Fibroblast of gingiva (primary cell): ENCODE data around the gene TMEM38B.
"Not testable (repeated sequence)": the region's sequence is repeated elsewhere in the genome, so short reads cannot be mapped to it uniquely, and the experiment has no call there.

Experiments used
- DNase-seq: peaks from one replicate; pipeline ENCODE4 v3.0.0-alpha.2; 2011; ENCODE audit warnings: low read depth

TMEM38B gene

DNA sequence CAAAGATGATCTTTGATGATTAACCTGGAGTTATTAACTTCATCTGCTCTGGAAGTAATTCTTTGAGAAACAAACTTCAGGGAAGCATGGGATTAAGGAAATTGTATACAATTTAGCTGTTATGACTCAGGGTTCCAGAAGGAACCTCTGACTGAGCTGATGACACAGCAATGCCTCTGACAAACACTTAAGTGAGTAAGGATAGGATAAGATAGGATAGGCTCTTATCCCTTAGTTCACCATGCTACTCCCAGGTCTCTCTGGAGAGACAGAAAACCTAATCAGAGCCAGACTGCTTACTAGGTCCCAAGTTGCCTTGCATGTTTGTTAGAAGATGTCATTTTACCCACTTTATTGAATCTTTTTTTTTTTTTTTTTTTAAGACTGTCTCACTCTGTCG is 12.6 kb upstream of the TMEM38B start:
- no peak for DNase-seq

DNA sequence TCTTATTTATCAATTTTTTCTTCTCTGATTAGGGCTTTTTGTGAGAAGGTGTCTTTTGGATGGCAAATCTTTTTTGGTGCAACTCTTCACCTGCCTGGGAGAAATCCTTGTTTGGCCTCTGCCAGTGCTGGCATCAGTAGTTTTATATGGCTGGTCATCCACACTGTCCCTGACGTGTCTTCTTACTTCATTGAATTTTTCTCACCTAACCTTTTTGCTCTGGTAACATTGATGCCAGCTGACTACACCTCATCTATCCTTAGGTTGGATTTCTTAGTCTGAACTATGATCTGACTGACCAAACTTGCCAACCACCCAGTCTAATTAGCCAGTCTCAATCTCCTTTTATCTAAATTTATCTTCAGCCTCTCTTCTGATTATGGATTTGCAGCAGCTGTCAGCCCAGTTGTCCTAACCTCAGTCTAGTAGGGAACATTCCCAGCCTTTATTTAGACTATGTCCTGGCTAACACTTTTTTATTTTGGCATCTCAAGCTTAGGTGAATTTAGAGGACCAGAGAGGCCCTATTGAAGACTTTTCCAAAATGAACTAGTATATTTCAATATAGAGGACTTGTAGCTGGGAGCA is 10.6 kb upstream of the TMEM38B start:
- DNase-seq, result no peak

DNA sequence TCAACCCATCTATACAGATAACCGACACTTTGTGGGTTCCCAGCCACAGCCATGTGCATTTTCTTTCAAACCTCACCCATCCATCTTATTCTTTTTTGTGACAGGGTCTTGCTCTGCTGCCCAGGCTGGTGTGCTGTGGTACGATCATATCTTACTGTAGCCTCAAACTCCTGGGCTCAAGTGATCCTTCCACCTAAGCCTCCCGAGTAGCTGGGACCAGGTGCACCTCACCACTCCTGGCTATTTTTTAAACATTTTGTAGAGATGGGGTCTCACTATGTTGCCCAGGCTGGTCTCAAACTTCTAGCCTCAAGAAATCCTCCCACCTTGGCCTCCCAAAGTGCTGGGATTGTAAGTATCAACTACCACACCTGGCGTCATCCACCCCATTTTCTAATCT is 7.4 kb upstream of the TMEM38B start:
- no peak for DNase-seq

DNA sequence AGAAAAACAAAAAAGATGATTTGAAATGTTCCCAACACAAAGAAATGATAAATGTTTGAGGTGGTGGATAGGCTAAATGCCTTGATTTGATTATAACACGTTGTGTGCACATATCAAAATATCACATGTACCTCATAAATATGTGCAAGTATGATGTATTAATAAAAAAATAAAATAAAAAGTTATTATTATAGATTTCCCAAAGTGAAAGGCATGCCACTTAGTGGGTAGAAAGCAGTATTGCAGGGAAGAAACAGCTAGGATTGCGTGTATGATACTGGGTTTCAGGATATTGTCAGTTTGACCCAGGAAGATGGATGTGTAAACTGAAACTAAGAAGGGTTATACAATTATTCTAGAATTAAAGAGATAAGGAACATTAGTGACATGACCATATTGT is 3.6 kb upstream of the TMEM38B start:
- peak; percentile 7 for DNase-seq

DNA sequence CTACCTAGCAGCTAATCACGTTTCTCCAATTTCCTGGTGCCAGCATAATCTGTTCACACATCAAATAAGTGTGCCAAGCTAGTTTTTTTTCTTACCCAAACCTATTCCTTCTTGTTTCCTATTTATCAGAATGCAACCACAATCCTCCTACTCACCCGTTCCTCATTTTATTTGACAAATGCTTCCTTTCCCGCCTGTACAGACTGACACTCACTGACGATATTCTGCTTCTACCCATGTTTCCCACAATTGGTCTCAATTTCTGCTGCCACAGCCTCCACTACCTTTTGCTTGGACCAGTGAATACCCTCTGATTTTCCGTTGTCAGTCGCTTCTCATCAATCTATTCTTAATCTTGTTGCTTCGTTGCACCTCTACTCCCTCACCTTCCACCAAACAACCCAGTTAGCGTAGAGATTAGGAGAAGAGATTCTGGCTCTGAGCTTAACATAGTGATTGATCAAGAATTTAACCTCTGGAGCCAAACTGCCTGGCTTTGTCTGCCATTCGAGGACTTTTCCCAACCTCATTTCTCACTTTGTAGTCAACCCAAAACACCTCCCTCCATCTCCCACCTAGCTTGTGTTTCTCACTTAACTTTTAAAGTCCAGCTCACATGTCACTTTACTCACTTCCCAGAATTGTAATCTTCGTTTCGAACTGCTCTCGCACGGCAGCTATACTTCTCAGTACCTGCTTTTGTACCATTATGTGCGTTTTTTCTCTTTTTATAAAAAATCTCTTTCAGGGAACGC is 729 bp upstream of the TMEM38B start:
- no peak for DNase-seq

DNA sequence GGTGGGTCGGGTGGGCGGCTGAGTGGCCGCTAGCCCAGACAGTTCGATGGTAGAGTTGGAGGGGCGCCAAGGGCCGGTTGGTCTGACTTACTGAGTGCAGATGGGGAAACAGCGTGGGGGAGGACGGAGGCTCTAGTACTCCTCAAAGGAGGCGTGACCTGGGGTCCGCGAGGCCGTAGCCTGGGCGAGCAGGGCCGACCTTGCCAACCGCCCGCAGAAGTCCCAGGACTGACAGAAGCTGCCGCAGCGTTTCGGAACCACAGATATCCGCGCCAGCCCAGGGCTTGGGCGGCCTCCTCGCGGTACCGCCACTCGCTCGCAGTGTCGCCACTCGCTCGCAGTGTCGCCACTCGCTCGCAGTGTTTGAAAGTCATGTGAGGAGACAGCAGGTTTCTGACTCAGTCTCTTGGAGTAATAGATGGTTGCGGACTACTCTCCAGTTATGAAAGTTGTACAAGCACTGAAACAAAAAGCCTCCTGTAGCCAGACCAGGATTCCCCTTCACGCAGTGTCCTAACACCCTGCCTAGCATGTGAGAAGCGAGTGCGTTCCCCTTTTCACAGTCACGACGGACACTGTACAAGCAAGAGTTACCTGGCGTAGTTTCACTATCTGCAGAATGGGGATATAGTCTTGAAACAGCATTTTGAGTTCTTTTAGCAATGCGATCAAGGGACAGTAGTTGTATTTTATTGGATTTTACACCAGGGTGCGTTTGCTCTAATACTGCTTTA is 674 bp downstream of the TMEM38B start:
- peak; percentile 50 for DNase-seq

DNA sequence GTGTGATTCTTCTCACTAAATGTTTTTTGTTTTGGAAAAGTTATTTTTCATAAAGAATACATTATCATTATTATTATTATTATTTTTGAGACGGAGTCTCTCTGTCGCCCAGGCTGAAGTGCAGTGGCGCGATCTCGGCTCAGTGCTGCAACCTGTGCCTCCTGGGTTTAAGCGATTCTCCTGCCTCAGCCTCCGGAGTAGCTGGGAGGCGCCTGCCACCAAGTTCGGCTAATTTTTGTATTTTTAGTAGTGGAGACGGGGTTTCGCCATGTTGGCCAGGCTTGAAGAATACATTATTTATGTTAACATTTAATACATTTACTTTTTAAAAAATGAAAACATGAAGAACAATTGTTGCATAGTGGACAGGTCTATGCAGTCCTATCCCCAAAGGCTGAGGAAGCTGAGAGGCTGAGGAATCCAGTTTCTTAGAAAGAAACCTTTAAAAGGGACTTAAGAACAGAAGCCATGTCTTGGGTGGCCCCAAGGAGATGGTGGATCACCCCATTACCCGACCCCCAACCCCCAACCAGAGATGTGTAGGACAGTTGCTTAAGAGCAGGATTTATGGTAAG is 2.0 kb downstream of the TMEM38B start:
- no peak for DNase-seq

DNA sequence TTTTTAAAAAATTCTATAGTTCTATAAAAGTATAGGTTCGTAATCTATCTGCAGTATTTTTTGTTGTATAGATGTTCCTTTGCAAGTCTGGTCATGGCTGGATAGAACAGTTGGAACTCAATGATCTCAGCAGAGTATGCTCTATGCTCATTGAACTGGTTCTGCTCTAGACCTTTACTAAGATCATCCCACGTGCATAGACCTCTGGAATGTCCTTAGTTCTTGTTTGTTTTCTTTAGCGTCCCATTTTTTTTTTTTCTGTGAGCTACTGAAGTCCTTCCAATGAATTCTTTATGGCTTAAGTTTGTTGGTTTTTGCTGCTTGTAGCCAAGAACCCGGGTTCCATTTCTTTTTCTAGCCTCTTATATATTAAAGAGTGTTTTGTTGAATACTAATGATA is 3.5 kb downstream of the TMEM38B start:
- peak; percentile 4 for DNase-seq

DNA sequence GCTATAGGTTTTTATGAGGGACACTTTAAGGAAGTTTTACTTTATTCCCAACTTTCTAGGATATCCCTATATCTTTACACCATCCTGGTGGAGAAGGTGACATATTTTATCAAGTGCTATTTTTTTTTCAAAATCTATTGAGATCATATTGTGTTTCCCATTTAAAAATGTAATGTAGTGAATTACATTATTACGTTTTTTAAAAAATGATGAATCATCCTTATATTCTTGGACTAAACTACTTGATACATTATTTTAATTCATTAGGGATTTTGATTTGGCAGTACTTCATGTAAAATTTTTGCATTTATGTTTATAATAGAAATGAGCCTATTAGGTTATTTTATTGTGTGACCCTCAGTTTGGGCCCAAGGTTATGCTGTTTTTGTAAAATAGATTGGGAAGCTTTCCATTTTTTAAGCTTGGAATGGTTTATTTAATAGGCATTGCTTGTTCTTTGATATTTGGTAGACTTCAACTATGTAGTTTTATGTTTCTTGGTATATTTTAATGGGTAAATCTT is 4.1 kb downstream of the TMEM38B start:
- DNase-seq, result no peak

DNA sequence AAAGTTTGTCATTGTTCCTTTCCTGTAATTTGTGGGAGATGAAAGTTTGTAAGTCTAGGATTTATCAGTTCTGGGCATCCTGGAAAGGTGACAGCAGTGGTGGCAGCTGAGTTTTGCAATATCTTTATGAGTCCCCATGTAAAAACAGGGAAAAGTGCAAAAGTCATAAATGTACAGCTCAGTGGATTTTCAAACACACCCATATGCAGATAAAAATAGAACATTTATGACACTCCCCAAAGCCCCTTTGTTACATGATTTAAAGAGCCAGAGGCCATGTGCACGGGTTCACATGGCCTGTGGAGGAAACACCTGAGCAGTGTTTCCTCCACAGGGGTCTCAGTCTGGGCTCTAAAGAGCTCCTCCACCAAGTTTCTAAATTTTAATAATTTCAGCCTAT is 6.3 kb downstream of the TMEM38B start:
- DNase-seq, result no peak

DNA sequence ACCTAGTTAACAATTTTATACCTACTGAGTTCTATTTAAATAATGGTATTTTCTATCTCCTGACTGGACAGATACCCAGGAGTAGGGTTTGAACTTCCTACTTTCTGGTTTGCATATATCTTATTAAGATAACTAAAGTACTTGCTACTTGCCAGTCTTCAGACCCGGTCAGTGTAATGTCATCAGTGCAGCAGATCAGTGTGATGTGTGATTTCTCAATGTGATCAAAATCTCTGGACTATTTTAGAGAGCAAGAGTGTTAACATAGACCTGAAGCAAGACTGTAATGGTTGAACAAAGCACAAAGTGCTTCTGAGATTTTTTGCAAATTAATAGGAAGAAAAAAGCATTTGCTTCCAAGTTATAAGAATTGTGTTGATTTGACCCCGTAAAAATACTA is 6.8 kb downstream of the TMEM38B start:
- no peak for DNase-seq

DNA sequence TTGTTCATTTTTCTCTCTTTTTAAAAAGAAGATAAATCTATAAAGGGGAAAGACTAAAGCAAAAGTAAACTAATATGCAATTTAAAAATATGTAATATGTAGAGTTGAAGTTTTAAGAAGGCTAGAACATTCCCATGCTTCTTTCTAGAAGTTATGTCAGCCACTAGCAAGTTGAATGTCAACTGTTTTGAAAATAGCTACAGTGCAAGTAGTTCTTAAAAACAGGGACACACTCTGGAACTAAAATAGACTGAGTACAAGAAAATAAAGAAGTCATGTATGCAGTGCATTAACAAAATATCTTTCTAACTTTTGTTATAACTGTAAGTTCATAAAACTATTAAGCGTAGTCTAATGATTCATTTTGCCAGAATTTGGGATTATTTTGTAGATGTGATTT is 7.9 kb downstream of the TMEM38B start:
- no peak for DNase-seq

DNA sequence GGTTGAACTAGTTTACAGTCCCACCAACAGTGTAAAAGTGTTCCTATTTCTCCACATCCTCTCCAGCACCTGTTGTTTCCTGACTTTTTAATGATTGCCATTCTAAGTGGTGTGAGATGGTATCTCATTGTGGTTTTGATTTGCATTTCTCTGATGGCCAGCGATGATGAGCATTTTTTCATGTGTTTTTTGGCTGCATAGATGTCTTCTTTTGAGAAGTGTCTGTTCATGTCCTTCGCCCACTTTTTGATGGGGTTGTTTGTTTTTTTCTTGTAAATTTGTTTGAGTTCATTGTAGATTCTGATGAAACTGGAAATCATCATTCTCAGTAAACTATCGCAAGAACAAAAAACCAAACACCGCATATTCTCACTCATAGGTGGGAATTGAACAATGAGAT is 9.3 kb downstream of the TMEM38B start:
- not testable (repeated sequence) for DNase-seq

DNA sequence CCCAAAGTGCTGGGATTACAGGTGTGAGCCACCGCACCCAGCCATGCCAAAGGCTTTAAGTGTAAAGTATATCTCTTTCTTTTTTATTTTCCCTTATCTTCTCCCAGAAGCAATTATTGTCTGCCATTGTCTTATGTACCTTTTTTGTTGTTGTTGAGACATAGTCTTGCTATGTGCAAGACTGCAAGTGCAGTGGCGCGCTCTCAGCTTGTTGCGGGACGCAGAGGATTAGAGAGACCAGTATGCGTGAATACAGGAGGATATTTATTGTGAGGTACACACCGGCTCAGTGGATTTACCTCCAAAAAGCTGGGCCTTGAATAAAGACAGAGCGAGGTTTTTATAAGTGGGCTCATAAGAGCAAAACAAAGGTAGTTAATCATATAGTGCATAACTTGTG is 11.8 kb downstream of the TMEM38B start:
- DNase-seq, result no peak

DNA sequence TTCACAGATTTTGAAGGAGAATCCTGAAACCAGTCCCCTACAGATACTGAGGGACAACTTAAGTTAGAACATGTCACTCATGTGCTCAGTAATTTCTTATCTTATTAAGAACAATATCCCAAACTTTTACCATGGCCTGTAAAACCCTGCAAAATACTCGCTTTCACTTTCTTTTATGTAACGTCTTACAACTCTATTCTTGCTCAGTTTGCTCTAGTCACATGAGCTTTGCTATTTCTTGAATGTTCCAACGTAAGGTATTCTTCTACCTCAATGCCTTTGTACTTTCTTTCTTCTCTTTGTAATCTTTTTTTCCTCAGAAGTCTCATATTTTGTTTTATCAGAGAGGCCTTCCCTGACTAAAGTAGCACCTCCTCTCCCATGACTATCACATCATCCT is 14.1 kb downstream of the TMEM38B start:
- no peak for DNase-seq

DNA sequence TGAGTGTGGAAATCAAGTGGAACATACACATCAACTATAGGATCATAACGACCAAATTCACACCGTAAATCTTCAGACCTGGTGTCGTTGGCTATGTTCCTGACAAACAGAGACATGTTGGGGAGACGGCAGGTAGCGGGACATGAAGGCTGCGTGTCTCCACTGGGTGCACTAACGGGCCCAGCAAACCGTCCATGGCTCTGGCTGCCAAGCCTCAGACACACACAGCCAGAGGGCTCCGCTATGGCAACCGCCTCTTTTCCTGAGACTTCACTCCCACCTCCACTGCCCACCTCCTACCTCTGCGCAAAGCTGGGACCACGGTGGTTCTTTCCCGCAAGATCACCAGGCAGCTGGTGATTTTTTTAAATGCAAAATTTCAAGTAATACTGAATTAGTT is 16.3 kb downstream of the TMEM38B start:
- DNase-seq, result no peak

DNA sequence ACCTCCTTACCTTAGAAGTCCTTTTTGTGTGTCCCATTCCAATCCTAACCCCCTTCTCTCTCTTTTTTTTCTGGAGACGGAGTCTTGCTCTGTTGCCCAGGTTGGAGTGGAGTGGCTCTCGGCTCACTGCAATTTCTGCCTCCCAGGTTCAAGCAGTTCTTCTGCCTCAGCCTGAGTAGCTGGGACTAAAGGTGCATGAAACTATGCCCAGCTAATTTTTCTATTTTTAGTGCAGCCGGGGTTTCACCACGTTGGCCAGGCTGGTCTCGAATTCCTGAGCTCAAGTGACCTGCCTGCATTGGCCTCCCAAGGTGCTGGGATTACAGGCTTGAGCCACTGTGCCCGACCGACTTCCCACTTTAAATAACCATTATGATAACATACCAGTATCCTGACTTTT is 17.5 kb downstream of the TMEM38B start:
- DNase-seq, result no peak

DNA sequence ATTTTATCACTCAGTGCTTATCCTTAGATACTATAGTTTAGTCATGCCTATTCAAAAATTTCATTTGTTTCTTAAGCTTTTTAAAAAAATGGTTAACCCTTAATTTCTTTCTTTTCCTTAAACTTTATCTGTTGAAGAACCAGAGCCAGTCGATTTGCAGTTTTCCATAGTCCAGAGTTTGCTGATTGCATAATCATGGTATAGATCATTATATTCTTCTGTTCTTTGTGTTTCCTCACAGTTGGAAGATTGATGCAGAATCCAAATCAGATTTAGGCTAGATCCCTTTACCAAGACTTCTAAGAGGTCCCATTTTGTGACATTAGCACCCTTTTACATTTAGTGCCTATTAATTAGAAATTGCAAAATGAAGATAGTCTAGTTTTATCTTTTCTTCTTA is 18.0 kb downstream of the TMEM38B start:
- no peak for DNase-seq

DNA sequence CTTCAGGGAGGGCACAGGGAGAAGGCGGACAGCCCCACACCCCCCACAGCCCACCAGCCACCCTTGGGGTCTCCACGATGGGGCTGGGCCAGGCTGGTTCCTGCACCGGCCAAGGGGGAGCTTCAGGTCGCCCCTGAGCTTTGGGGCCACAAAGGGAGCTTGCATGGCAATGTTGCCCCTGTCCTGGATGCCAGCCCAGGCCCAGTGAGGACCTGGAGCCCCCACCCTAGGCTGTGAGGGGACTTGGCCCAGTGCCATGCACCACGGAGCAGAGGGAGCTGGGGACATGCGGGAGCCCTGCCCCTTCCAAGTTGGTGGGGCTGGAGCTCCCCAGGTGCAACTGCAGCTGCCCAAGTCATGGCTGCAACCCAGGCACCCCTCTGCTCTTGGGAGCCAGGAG is 18.4 kb downstream of the TMEM38B start:
- DNase-seq, result no peak

DNA sequence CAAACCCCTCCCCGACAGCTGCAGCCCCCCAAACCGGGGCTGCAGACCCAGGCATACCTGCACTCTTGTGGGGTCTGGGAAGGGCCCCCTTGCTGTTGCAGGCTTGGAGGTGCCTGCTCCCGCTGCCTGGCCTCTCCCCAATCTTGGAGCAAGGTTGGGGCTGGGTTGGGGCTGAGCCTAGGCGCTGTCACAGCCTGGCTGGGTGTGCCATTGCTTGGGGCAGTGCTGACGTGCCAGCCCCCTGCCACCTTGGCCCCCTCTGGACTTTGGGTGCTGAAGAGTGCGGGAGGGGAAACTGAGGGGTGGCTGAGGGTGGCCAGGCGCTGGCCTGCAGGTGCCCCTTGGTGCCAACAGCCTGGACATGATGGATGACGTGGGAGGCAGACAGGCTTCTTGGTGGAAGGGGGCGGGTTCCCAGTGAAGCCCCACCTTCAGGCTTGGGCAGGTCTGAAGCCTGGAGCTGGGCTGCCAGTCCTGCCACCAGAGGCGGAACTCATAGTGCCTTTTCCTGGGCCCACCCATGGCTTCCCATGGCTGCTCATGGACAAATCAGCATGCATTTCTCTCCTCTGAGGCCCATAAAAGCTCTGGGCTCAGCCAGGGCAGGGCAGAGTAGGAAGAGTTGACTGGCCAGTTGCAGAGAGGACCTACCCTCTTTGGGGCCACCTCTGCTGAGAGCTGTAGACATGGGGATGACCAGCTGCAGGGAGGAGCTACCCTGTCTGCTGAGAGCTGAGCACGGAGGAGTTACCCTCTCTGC is 19.1 kb downstream of the TMEM38B start:
- DNase-seq, result no peak

DNA sequence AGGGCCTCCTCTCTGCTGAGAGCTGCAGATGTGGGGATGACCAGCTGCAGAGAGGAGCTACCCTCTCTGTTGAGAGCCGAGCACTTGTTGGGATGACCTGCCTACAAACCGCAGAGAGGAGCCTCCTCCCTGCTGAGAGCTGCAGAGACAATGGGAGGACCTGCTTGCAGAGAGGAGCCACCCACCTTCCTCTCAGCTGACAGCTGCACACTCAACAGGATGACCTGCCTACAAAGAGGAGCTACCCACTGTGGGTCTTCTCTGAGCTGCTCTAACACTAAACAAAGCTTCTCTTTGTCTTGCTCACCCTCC is 19.6 kb downstream of the TMEM38B start:
- DNase-seq, result no peak

DNA sequence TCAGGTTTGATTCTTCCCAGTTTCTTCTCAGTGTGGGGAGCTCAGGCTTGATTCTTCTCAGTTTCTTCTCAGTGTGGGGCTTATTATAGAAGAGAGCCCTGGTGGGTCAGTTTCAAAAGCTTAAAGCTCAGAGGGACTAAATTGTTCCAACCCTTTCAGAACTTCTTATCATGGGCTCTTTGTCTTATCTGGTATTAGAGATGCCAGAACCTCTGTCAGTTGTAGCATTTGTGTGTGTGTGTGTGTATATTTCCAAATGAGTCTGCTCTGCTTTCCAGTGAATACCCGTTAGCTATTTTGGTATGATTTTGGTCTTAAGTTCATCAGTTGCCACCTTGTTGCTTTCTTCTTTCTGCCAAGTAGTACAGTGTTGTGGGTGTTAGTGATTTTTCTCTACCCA is 21.8 kb downstream of the TMEM38B start:
- DNase-seq, result no peak
